ENCODE data around the gene HOXA2.

HOXA2 gene

GRCh38 chr7:27102581-27103442, at the start of gene HOXA2:
TSS of gene HOXA2 (minus strand) at chr7:27102683. CDS start at chr7:27102500, 183 bp downstream.
- DNase-seq (ENCODE audit: low read depth in 1 of 2, low spot score in 1 of 2) = no peak

- no peak for DNase-seq (ENCODE audit: low read depth in 1 of 2, low spot score in 1 of 2)
Observed at GRCh38 chr7:27151341-27151930, 49.0 kb upstream of the HOXA2 start.

- DNase-seq (ENCODE audit: low read depth in 1 of 2, low spot score in 1 of 2) = no peak
Observed at GRCh38 chr7:27150568-27151340, 48.3 kb upstream of the HOXA2 start.

GRCh38 chr7:27149842-27150567, 47.5 kb upstream of the HOXA2 start:
- DNase-seq (ENCODE audit: low read depth in 1 of 2, low spot score in 1 of 2) = no peak

- no peak for DNase-seq (ENCODE audit: low read depth in 1 of 2, low spot score in 1 of 2)
Observed at GRCh38 chr7:27148756-27149641, 46.5 kb upstream of the HOXA2 start.

- no peak for DNase-seq (ENCODE audit: low read depth in 1 of 2, low spot score in 1 of 2)
Observed at GRCh38 chr7:27148031-27148755, 45.7 kb upstream of the HOXA2 start.

GRCh38 chr7:27147199-27148030, 44.9 kb upstream of the HOXA2 start, which contains the start of gene HOXA6:
TSS of gene HOXA6 (minus strand) at chr7:27147774. CDS start at chr7:27147749, 25 bp downstream.
- no peak for DNase-seq (ENCODE audit: low read depth in 1 of 2, low spot score in 1 of 2)

- no peak for DNase-seq (ENCODE audit: low read depth in 1 of 2, low spot score in 1 of 2)
Observed at GRCh38 chr7:27146491-27147198, 44.2 kb upstream of the HOXA2 start.

GRCh38 chr7:27145914-27146412, 43.5 kb upstream of the HOXA2 start:
- no peak for DNase-seq (ENCODE audit: low read depth in 1 of 2, low spot score in 1 of 2)

- no peak for DNase-seq (ENCODE audit: low read depth in 1 of 2, low spot score in 1 of 2)
Observed at GRCh38 chr7:27145165-27145913, 42.9 kb upstream of the HOXA2 start.

- DNase-seq (ENCODE audit: low read depth in 1 of 2, low spot score in 1 of 2) = no peak
Observed at GRCh38 chr7:27144781-27145164, 42.3 kb upstream of the HOXA2 start.

GRCh38 chr7:27143950-27144780, 41.7 kb upstream of the HOXA2 start:
- no peak for DNase-seq (ENCODE audit: low read depth in 1 of 2, low spot score in 1 of 2)

GRCh38 chr7:27143023-27143949, 40.8 kb upstream of the HOXA2 start, which contains the start of gene HOXA5:
TSS of gene HOXA5 (minus strand) at chr7:27143681. CDS start at chr7:27143607, 74 bp downstream.
- DNase-seq (ENCODE audit: low read depth in 1 of 2, low spot score in 1 of 2) = no peak

GRCh38 chr7:27142580-27143022, 40.1 kb upstream of the HOXA2 start:
- no peak for DNase-seq (ENCODE audit: low read depth in 1 of 2, low spot score in 1 of 2)

Measured in activated T-helper 1 cell treated with anti-CD3 and anti-CD28 coated beads, Interleukin-2, amount 50 U/mL, for 16 hours (primary cell).